Stimulated activated CD8-positive, alpha-beta memory T cell treated with anti-CD3 and anti-CD28 coated beads, Interleukin-7, amount 100 ng/mL, for 24 hours (primary cell): ENCODE measurements around the gene BTG2.

ENCODE experiments used
- DNase-seq: peaks from one replicate; pipeline ENCODE4 v3.0.0-alpha.2; 2020; ENCODE audit warnings: low read depth

The BTG2 gene

DNA sequence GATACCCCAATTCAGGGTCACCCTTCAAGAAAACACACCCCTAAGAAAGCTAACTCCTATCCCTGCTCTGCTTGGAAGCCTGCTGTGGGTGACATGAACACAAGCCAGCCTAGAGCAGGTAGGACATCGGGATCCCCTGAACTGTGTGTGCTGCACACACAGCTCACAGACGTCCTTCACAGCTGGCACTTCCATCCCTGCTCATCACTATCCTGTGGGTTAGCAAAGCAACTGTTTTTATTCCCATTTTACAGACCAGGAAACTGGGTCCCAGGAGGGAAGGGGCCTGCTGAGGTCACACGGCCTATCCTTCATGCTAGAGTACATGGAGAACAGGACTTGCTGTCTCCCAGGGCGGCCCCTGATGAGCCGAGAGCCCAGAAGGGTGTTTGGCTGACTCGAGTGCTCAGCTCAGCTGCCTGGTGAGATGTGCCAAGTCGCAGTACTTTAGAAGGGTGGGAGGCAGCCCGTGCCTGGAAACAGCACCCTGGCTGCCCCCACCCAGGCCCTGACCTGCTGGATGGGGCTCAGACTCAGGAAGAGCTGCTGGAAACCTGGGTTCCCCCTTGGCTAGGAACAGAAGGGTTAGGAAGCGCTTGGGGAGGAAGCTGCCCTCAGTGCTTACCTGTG lies 28.3 kb upstream of the BTG2 start:
- DNase-seq: no peak

DNA sequence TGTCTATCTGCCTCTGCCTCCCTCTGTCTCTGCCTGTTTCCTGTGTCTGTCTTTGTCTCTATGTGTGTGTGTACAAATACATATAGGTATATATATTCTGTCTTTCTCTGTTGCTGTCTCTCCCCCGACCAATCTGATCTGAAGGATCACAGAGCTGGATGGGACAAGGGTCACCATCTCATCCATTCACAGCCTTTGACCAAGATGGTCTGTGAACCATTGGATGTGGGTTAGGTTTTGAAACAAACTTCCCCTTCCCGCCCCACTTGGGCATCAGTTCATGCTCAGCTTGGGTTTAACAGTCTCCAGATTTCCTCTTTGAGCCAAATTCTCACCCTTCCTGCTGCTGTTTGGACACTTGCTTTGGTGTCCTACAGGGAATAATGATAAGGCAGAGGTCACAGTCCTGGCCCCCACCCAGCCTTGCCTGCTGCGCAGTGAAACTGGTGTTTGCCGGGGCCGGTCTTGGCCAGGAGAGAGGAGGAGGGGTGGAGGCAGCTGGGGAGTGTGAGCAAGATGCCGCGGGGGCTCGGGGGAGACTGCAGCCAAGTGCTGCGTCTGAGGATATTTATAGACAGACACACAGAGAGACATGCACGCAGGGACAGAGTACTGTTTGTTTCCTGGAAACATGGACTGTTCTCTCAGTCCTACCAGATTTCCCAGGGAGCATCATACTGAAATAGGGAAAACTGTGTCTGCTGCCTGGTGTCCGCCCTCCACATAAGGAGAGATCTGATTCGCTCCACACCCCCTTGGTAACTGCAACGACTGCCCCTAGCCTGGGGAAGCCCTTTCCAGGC lies 27.0 kb upstream of the BTG2 start:
- DNase-seq: no peak

DNA sequence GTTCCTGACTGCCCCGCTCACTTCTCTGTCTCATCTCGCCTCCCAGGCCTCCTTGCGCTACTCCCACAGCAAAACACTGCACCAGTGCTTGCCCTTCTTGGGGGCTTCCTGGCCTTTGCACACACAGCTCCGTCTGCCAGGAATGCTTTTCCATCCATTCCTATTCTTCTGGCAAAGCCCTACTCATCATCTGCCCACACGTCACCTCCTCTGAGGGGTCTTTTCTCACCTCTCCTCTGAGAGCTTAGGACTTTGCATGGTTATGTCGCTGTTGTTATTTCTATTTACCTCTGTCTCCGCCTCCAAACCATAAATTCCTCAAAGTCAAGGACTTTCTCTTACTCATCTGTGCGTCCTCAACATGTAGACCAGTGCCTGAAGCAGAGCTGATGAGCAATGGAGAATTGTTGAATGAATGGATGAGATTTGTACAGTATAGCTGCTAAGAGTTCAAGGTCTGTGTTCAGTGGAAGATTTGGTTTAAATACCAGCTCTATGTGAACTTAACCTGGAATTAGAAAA lies 26.4 kb upstream of the BTG2 start:
- no peak for DNase-seq

DNA sequence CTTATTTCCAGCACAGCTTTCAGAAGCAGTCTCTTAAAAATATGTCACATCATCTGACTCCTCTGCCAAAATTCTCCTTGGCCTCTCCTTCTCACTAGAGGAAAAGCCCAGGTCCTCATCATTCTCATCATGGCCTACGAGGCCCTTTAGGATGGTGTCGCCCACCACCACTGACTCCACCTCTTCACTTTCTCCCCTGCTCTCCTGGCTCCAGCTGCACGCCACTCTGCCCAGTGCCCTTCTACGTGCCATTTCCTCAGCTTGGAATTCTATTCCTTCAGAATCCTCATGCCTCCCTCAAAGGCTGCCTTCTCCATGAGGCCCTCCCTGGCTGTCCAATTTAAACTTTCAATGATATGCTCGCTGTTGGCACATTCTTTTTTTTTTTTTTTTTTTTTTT lies 25.3 kb upstream of the BTG2 start:
- no peak for DNase-seq

DNA sequence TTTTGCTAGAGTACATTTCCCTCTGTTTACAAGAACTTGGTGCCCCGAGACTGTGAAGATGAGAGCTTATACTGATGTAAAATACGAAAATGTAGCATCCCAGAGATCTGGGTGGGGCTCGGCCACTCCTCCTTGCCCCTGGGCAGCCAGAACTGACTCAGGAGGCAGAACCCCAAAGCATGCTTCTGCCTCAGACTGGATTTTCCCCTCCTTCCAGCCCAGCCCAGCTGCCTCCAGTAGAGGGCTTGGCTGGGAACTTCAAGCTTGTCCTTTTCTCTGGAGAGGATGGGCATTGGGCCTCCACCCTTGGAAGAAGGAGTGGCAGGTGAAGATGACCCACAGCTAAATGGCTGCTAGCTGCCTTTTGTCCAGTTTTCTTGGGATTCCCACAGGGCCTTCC lies 24.3 kb upstream of the BTG2 start:
- DNase-seq: no peak

DNA sequence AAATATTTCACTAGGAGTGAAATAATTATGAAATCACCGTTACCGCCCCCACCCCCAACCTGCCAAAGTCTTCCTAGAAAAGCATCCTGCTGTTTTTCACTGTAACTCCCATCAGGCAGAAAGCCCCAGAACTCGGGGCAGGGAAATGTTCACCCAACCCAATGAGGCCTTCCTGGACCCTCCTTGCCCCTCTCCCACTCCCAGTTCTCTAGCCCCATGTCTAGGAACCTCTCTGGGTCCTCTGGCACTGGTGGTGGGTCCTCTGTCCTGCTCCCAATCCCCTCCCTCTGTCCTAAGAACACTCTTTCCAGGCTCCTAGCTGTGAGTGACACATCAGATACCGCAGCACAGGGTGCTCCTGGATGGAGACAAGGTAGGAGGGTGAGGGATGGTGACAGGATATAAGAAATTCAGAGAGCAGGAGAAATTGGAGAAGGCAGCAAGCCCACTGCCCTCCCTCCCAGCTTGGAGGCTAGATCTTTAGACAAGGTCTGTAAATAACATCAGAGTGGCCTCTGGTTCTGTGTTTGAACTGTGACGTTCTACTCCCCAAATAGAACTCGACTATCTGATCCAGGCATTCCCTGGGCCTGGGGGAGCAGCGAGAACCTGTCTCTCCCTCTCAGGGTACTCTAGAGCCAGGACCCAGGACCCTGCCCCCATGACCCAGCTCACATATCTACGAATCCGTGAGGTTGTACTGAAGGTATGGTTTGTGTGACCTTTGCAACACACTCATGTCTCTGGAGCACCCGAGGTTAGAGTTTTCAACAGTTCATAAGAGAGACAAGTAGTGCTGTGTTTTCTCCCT lies 23.3 kb upstream of the BTG2 start:
- DNase-seq: no peak

DNA sequence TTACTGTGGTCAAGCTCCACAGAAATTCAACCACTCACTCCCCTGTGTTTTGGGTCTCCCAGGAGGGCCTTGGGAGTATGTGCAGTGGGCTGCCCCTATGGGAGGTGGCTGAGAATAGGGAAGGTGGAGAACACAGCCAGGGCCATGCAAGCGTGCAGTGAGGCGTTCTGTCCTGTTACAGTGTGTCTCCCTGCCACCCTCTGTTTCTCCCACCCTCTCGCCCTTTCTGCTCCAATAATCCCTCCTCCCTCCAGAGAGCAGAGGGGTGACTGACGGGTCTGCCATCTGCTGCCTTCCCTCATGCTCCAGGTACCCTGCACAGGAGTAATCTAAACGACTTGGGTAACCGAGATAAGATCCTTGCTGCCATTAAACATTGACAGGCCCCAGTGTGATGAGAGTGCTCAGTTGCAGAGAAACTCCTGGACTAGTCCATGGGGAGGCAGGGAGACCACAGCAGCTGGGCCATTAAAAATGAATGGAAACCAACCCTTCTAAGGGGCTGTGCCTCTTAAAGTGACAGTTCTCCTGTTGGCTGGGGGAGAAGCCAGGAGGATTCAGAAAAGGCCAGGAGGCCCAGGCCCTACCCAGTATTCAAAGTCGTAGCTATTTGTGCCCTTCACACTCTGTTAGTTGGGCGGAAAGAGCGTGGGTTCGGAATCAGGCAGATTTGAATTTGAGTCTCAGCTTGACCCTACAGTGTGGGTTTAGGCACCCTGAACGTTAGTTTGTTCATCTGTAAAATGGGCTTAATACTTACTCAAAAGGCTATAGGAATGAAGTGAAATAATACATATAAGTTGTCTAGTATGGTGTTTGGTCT lies 22.4 kb upstream of the BTG2 start:
- no peak for DNase-seq

DNA sequence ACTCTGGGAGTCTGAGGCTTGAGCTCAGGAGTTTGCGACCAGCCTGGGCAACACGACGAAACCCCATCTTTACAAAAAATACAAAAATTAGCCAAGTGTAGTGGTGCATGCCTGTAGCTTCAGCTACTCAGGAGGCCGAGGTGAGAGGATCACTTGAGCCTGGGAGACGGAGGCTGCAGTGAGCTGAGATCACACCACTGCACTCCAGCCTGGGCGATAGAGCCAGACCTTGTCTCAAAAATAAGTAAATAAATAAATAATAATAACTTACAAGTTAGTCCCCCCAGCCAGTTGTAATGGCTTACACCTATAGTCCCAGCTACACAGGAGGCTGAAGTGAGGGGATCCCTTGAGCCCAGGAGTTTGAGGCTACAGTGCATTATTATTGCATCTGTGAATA lies 21.7 kb upstream of the BTG2 start:
- no peak for DNase-seq

DNA sequence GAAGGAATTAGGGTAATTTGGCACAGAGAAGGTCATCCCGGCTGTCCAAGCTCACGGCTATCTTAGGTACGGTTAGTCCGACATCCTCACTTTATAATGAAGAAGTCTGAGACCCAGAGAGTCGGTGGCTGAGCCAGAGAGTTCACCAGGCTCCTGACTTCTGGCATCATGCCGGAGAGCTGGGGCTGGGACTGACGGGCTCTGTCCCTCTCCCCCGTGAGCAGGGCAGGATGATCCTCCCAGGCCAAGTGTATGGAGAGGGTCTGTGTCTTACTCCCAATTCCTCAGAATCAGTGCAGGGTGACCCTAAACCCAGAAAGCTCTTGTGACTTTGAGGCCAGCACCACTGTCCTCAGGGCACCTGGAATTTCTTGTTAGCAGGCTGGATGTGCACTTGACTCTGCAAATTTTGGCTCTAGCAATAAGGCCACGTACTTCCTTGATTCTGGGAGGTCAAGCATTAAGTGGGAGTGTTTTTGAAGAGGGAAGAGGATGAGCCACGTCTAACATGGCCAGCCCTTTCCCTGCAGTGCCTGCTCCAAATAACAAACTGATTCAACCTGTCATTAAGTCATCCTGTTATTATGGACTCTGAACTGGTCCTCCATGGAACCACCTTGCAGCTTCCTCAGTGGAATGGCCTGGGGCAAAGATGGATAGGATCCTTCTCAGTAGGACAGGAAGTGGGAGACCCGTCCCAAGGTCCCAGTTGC lies 20.8 kb upstream of the BTG2 start:
- DNase-seq: no peak

DNA sequence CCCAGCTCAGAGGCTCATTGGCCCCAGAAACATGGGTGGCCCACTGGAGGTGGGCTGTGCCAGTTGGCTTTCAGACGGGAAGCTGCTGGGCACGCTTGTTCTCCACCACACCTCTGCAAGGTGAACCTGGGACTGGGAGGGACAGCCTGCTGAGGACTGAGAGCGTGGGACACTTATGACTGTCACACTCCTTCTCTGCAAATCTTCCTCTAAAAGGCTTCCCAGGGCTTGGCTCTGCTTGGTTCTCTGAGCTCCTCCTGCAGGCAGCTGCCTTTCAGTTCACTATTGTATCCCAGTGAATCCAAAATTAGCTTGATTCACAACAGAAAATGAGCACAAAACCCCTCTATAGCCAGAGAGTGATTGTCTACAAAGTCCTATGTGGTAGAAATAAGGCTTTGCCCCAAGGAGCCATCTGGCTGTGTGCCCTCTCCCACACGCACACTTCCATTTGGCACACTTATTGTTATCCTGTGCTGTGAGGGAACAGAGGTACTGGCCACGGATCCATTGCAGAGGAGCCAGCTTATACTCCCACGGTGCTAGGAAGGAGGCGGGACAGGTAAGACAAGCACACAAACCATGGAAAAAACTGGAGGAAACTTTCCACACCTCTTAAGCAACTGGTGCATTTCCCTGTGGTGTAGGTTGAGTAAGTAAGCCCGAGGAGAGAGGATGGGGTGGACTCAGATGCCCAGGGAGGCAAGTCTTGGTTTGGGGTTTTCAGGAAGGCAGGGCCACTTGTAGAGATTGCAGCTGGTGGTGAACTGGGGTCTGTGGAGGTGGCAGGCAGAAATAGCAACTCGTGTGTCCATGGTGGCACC lies 18.9 kb upstream of the BTG2 start:
- DNase-seq: no peak

DNA sequence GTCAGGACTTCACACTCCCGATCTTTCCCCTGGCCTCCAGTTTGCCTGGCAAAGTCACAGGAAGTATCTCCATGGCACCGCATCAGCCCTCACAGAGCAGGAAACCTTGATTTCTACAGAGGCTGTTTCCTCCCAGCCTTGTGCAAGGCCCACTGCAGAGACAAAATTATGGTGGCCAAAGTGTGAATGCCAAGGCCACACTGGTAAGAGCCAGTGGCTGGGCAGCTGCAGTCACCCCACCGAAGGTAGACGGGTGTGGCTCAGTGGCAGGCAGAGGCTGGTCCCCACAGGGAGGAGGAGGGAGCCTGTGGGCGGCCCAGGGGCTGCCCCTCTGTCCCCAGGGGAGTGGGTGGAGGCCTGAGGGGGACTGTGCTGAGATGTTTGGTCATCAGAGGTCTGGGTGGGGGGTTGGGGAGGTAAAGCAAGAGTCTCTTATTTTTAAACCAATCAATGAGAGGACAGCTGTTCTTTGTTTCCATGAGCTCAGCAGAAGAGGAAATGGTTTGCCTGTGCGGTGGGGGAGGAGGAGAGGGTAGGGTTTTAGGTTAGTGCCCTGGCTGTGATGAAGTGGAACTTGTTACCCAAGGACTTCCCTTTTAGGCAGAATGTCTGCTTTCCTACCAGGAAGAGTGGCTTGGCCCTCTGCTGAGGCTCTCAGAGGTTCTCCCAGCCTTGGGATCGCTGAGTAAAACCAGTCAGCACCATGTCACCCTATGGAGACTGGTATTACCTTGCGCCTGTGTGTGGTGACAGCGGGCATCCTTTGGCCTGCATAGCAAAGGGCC lies 18.0 kb upstream of the BTG2 start:
- DNase-seq: no peak

DNA sequence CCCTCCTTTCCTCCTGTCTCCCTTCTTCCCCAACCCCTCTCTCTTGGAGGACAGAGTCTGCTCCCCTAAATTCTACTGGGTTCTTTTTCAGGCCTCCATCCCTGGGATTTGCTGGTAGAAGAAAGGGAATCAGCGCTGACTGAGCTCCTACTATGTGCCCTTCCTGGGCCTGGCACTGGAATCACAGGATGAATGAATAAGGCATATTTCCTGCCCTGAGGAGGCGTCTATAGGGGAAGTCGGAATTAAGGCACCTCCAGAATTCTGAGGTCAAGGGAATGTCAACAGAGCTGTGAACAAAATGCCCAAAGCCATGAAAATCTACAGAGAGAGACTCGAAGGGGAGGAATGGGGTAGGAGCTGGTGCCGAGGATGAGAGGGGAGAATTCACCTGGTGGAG lies 17.4 kb upstream of the BTG2 start:
- no peak for DNase-seq

DNA sequence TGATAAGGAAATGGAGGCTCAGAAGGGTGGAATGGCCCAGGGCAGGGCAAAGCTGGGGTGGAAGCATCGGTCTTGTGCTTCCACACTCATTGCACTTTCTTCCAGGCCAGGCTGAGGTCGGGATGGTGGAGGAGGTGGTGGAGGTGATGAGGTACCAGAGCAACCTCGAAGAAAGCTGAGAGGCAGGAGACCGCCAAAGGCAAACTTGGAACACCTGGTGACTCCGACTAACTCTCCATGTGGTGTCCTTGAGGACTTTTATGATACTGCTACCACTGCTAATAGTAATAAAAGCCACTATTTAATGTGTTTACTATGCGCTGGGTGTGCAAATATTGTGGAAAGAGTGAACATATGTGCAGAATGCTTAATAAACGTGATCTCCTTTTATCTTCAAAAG lies 16.9 kb upstream of the BTG2 start:
- DNase-seq: no peak

DNA sequence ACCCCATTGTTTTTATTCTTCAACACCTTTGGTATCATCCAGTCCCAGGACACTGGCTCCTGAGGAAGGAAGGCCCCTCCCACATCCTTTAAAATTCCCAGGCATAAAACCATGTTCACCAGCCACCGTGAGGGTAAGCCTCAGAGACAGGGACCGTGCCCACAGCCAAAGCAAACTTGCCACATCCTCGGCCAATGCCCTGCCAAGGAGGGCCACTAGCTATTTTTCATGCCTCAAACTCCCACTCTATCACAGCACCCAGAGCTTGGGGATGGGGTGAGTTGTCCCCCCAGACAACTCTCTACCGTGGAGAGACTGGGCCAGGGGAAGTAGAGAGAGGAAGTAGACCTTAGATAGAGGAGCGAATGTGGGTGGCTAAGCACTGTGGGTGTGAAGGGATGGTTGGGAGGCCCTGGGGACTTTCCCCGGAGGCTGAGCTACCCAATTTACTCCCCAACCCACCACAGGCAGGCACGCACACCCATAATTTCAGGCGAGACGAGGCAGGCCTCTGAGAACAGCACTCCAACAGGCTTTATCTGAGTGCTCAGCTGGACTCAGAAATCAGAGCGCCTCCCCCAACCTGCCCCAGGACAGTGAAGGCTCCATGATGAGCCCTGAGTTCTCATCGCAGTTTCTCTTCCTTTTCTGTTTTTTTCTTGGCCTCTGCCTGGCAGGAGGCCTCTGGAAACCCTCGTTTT lies 15.9 kb upstream of the BTG2 start:
- peak; percentile 71 for DNase-seq

DNA sequence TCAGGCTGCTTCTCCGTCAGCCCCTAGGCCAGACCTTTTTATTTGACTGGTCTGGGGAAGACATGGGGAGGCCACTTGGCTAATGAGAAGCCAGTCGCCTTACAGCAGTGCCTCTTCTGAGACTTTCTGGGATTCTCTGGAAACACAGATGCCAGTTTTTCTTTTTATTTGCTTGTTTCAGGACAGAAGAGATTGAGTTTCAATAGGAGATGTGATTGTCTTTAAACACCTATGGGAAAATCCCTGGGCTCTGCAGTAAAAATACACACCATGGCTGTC lies 15.4 kb upstream of the BTG2 start:
- no peak for DNase-seq

DNA sequence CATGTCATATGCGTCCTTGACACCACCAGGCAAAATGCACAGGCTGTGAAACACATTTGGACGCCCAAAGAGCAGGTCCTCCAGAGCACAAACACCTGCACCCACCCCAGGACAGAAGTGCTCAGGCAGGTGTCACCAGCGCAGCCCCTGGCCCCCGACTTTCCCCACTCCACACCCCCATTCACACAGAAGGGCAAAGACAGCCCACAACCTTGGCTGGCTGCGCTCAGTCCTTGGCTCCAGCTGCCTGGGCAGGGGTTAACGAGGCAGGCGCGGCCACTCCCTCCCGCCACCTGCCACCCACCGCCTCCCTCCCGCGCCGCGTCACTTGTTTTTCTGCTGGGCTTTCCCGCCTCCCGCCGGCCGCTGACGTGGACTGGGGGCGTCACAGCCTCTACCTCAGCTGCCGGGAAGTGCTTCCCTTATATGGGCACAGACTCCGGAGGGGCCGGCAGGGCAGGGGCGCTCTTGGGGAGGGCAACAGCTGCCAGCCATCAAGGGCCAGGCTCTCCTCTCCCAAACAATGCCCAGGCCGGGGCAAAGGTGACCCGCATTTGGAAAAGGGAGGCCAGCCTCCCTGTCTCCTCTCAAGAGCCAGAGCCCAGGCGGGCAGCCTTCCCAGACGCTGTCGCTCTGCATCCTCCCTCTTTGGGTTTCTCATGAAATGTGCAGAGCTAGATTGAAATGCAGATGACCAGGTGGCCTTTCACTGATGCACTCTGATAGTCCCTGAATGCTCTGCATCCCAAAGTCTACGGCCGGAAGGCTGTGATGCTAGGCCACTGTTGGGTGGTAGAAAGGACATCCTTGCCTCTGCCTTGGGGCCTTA lies 14.8 kb upstream of the BTG2 start:
- DNase-seq: peak; percentile 93

DNA sequence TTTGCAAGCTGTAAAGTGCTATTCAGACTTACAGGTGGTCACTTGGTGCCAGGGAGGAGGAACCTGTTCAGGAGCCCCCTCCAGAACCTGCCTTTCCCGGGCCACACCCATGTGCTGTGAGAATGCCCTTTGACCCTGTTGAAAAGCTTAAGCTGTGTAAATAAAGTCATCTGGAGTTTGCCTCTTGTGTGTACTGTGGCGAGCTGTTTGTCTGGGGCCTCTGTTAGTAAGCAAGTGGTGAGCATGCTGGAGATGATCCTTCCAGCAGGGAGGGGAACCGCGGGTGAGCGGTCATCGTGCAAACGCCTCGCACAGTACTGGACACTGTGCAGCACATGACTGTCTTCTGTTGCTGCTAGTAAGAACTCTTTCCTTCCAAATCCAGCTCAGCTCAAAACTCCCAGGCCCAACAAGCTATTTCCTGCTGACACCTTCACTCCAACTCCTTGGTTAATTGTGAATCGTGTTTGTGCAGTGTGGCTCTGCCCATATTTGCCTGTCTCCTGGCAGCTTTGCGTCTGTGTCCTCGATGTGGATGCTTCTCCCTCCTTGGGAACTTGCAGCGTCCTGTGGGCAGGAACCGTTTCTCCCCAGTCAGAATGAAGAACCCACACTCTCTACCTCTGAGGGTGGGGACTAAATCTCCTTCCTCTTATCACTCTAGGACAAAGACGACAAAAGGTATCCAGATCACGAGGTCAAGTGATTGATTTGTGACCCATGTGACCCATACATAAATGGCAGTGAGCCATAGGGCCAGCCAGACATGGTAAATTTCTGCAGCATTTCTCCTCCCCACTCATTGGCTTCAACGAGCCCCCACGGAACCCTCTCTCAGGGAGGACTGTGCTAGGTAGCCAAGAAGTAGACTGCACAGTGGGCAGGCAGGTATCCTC lies 13.9 kb upstream of the BTG2 start:
- DNase-seq: no peak
